ENCODE data around the gene SLC47A2.
A peak's percentile ranks its signal among the peaks of the same experiment; 100 is the strongest.
"Not testable (repeated sequence)": the region's sequence is repeated elsewhere in the genome, so short reads cannot be mapped to it uniquely, and the experiment has no call there.

SLC47A2 gene, protein sequence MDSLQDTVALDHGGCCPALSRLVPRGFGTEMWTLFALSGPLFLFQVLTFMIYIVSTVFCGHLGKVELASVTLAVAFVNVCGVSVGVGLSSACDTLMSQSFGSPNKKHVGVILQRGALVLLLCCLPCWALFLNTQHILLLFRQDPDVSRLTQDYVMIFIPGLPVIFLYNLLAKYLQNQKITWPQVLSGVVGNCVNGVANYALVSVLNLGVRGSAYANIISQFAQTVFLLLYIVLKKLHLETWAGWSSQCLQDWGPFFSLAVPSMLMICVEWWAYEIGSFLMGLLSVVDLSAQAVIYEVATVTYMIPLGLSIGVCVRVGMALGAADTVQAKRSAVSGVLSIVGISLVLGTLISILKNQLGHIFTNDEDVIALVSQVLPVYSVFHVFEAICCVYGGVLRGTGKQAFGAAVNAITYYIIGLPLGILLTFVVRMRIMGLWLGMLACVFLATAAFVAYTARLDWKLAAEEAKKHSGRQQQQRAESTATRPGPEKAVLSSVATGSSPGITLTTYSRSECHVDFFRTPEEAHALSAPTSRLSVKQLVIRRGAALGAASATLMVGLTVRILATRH

DNA sequence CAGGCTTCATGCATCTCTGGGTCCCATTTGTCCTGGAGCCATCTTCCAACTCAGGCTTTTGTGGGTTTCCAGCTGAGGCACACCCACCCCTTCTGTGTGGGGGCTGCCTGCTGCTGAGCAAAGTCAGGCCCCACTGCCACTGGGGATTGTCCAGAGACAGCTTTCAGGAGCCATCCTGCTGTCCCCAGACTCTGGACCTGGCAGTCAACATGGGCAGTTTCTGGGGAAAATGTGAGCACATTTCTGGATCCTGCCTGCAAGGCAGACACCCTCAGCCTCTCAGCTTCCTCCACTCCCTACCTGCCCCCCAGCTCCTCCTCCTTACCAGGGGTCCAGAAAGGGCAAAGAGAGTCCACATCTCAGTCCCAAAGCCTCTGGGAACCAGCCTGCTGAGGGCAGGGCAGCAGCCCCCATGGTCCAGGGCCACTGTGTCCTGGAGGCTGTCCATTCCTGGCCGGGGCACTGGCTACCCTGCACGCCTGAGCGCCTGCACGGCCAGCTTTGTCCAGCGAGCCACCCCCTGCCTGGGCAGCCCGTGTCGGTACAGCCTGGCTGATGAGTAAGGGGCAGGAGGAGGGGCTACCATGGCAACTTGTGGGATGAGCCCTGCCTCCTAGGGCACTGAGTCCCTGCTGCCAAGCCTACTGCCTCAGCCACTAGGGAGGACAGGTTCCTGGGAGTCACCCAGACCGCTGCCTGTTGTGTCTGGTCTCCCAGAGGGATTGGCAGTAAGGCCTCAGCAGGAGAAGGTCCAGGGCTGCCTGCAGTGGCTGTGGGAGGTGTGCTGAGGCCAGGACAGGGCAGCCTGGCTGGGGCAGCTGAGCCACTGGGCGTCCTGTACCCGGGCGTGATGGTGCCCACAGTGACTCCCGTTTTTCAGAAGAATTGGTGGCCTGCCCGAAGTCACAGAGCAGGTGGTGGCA lies at the start of gene SLC47A2:
Gene SLC47A2, minus strand, starts transcription at position 477 of the 923 bp plus-strand sequence. Its CDS starts 29 bp downstream, at position 448.
- DNase-seq, result peak; percentile 8

DNA sequence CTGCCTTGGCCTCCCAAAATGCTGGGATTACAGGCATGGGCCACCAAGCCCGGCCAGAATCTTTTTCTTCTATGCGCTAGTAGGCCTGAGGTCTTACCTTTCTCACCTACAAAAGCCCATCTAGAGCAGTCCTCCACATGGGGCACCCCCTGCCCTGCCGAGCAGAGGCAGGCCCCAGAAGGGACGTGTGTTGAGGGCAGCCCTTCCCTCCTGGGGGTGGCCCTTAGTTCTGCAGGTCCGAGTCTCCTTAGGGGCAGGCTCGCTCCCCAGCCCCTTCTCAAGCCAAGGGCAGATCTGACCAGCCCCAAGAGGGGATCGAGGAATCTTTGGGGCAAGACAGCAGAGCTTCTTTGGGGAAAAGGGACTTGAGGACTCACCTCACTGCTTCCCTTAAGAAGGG lies 49.6 kb upstream of the SLC47A2 start:
- no peak for DNase-seq

DNA sequence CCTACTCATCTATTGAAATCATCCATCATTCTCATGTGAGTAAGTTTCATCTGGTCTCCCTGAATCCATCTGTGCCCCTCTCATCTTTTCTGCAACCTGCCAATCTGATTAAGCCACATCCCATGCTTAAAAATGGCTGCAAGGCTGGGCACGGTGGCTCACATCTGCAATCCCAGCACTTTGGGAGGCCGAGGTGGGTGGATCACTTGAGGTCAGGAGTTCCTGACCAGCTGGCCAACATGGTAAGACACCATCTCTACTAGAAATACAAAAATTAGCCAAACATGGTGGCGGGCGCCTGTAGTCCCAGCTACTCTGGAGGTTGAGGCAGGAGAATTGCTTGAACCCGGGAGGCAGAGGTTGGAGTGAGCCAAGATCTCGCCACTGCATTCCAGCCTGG lies 47.6 kb upstream of the SLC47A2 start:
- not testable (repeated sequence) for DNase-seq

DNA sequence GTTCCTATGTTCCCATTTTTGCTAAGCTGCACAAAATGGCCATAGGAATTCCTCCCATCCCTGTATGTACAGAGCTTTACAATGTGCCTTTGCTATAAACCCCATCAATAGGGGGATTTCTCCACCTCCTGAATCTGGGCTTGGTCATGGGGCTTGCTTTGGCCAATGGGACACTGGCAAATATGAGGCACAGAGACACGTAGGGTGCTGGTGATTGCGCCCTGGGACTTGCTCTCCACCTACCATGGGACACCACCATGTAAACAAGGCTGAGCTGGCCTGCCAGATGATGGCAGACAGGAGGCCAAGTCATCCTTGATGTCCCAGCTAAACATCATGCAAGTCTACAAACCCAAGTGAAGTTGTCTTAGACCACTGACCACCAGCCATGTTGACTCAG lies 47.0 kb upstream of the SLC47A2 start:
- no peak for DNase-seq

DNA sequence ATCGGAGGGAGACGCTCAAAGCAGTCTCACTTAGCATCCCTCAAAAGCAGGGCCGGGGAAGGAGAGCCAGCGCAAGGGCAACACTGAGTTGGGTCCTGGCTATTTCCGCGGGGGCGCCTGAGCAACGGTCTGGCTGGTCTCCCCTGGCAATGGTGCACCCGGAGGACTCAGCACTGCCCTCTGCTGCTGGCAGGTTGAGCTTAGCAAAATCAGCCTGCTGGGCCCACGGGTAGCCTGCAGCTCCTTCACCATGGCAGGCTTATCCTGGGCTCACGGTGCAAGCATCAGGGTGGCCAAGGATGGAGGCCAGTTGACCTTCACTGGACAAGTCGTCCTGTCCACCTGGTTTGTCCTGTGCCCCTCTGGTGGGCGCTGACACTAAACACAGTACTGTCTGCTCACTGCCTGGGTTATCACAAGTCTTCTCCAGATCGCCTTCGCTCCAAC lies 46.2 kb upstream of the SLC47A2 start:
- DNase-seq, result peak; percentile 40

DNA sequence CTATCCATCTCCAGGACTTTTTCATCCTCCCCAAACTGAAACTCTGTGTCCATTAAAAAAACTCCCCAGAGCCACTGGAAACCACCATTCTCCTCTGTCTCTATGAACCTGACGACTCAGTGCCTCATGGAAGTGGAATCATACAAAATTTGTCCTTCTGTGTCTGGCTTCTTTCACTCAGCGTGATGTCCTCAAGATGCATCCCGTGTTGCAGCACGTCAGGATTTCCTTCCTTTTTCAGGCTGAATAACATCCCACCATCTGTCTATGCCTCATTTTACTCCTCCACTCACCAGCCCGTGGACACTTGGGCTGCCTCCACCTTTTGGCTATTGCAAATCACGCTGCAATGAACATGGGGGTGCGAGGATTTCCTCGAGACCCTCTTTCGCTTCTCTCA lies 44.4 kb upstream of the SLC47A2 start:
- DNase-seq, result no peak

DNA sequence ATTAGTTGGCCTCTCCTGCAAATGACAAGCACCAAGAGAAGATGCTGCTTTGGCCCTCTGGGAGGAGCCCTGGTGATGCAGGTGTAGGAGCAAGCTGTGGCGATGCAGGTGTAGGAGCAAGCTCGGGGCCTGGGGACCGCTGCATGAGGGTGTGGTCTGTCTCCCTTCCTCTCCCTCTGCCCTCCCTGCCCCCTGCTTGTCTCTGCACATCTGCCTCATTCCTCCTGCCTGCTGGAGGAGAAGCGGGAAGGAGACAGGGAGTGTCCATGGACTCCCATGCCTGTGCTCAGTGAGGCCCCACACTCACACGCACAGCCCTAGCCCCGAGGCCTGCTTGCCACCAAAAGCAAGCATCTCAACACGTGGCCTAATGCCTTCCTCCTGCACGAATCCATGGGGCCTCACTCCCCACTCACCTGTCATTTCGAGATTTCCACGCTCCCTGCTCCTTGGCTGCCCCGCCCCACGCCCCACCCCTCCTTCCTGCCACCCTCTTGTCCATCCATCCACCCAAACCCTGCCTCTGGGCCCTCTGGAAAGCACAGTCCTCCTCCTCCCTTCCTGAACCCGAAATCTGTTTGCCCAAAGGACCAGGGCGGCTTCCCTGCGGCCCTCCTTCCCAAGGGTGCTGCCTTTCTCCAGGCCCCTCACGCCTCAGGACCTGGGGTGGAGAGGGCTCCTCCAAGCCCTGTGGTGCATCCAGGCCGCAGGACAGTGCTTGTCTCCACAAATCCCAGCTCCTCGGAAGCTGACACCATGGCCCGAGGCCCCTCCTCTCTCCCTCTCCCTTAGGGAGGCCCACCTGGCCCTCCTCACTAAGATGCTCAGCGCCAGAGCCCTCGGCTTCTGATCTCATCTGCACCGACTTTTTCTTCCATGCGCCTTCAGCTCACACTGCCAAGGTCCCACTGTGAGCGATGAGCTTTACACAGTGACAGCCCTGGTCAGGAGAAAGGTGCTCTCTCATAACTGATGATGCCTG lies 43.5 kb upstream of the SLC47A2 start:
- DNase-seq, result no peak

DNA sequence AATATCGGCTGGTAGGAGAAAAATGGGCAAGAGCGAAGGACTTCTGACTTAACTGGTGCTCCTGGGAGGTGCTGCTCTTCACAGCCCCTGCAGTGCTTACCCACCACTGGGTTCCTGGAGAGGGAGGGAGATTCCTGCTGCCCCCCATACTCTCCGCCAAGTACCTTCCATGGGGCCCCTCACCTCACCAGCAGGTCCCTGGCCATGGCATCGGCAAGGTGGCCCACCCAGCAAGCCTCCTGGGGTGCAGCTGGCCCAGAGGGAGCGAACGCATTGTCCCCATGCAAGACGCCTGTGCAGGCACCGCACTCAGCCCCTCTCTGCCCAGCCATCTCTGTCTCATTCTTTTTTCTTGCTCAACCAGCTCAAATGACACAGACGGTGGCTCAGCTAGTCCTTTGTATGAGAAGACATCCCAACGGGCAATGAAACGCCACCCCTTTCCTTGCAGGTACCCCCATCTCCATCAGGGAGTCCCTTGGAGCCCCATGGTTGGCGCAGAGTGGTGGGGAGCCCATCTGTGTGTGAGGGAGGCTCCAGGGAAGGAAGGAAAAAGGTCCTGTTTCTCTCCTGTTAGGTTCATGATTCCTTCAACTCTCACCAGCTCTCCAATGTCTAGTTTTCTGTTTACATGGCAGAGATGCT lies 41.3 kb upstream of the SLC47A2 start:
- no peak for DNase-seq

DNA sequence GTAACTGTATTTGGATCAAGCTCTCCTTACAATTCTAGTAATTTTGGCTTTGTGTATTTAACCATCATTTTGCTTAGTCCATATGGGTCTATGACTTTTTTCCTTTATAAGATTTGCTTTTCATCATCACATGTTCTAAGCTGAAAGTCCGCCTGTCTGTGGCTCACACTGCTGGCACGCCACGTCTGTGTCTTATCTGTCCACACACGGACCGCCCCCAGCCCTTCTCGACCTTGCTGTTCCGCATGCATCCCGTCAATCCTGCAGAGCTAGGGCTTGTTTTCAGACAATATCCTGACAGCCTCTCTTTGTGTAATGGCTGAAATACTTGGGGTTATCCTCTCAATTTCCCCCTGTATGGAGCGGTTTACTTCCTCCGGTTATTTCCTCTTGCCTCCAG lies 40.2 kb upstream of the SLC47A2 start:
- no peak for DNase-seq

DNA sequence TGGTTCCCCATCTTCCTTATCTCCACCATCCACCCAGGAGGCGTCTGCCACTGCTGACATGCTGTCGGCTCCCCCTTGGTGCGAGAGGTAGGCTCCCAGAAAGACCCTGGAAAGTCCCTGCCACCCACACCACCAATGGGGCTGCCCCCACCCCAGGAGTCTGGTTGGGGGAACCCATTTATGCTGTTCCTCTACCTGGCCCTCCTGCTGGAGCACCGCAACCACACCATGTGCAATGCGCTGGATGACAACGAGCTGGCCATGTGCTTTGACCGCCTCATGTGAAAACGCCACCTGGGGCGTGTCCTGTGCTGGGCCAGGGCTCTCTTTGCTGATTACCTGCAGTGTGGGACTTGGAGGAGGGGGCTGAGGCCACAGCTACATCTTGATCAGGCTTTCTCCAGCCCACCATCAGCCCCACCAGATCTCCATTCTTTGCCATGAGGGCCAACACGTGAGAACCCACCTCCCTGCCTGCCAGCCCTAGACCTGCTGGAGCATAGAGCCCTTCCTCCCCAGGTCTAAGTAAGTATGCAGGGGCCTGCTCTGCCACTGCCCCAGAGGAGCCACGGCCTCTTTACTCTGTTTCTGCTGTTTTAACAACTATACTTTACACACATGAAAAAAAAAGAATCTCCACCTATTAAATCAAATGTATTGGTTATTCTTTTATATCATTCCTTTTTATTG lies 39.6 kb upstream of the SLC47A2 start:
- DNase-seq, result no peak

DNA sequence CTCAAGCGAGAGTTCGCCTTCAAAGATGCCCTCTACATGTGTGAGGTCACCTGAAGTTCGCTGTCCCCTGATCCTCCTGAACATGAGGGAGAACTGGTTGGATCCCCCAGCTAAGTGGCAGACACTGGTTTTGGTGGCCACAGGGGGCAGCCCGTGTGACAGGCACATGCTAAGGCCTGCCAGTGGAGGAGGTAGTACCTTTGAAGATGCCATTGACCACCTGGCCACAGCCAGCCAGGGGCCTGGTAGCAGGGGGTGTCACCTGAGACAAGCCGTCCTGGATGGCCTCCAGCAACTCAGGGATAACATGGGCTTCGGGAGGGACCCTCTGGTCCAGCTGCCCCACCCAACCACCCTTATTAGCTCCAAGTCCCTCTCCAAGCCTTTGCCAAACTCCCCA lies 39.0 kb upstream of the SLC47A2 start:
- no peak for DNase-seq

DNA sequence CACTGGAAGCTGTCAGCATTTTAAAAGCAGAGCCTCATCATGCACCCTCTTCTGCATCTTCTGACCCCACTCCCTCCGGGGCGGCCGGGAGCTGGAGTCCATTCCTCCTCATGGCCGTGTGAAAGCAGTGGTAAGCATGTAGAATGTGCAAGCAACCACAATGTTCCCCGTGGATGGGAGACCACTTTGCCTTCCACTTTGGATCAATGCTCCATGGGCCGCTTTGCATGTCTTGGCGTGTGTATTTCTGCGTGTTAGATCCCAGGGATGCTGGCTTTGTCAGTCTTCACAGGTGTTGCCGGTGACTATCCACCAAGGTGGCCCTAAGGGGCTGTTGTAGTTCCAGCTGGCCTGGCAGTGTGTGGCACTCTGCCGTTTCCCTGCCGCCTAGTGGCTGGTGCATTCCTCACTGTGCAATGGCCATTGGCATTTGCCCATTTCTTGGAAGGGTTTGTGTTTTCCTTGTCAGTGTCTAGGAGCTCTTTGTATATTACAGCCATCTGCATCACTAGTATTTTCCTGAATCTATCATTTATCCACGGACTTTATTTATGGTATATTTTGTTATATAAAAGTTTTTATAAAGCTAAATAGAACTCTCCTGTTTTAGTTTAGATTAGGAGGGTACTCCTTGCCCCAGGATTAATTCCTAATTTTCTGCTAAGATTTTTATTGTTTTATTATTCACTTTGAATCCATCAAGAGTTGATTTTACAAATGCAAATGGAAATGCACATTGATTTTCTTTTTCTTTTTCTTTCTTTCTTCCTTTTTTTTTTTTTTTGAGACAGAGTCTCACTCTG lies 37.5 kb upstream of the SLC47A2 start:
- peak; percentile 68 for DNase-seq

DNA sequence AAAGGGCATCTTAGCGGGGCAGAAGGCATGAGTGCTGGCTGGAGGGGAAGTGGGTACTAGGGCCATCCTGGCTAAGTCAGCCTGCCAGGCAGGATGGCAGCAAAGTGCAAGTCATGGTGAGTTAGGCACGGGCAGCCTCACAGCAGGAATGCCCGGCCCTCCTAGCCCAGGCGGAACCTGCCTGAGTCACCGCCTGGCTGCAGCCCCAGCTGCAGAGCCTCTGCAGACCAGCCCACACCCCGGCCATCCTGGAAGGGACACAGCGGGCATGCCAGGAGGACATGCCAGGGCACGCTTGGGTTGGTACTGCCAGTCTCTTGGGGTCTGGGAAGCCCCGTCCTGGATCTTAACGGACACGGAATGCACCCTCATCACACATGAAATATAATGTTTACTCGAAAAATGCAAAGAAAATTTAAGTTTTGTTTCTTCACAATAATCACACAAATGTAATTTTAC lies 36.7 kb upstream of the SLC47A2 start:
- DNase-seq, result peak; percentile 57

DNA sequence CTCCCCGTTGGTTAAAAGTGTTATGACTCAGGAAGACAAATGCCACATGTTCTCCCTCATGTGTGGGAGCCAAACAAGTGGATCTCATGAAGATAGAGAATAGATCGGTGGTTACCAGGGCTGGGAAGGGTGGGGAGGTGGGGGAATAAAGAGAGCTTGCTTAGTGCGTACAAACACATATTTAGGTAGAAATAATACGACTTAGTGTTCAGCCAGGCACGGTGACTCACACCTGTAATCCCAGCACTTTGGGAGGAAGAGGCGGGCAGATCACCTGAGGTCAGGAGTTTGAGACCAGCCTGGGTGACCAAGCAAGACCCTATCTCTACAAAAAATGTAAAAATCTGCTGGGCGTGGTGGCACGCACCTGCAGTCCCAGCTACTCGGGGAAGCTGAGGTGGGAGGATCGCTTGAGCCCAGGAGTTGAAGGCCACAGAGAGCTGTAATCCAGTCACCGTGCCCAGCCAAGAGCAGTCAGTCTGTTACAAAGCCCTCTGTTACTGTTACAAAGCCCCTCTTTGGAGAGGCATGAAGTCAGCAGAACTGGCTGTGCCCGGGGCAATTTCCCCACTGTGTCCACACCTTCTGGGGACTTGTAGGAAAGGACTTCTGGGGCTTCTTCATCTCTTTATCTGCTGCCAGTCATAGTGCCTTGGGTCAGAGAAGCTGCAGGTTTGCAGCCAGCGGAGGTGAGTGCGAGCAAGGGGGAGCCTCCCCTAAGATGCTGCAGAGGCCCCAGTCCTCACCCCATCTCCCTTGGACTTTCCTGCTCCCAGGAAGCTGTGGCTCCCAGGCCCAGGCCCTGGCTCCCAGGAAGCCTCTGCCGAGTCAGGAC lies 36.0 kb upstream of the SLC47A2 start:
- peak; percentile 49 for DNase-seq

DNA sequence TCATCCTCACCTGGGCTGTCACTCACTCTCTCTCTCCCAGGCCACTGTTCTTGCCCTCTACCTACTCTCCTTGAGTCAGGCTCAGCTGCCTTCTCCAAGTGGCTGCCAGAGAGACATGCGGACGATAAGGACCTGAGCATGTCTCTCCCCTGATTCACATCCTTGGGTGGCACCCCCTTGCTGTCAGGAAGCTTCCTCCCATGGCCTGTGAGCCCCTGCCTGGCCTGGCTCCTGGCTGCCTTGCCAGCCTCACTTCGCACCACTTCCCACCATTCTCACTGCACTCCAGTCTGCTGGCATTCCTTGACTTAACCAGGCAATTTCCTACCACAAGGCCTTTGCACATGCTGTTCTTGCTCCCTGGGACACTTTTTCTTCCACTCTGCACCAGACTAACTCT lies 34.5 kb upstream of the SLC47A2 start:
- no peak for DNase-seq

DNA sequence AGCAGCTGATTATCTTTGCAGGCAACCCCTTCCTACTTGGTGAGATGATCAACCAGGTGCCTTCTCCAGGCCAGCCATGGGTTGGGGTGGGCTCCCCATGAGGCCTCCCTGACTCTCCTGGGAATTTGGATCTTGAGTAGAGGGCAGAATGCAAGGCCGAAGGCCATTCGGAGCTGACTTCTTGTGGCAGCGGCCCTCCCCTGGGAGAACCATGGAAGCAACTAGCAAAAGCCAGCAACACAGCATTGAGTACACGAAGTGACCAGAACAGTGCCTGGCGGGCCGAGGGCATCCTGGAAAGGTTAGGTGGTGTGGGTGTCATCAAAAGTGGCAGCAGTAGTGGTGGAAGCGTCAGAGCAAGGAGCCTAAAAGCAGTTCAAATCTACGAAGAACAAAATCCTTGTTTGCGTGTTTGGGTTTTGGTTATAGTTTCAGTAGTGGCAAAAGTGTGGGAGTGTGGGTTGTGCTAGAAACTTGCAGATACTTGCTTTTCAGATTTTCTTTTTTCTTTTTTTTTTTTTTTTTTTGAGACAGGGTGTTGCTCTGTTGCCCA lies 33.7 kb upstream of the SLC47A2 start:
- no peak for DNase-seq

DNA sequence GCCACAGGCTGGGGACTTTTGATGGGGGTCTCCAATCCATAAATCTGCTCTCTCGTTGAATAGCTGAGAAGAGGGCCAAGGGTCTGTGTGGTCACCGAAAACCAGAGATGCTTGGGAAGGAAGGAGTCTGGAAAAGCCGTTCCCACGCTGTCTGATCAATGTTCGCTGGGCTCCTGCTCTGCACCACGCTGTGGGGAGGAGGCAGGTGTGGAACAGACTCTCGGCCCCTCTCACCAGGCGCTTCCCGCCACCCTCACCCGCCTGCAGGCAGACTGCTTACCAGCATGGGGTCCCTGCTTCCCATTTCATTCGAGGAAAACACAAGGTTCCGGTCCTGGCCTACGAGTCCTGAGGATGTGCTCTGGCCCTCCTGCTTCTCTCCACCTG lies 32.4 kb upstream of the SLC47A2 start:
- no peak for DNase-seq
